ENCODE results near the gene SLC22A23.

Gene SLC22A23

GRCh38 chr6:3293271-3294155 is 163.3 kb downstream of the SLC22A23 start:
- DNase-seq = no peak

DNA sequence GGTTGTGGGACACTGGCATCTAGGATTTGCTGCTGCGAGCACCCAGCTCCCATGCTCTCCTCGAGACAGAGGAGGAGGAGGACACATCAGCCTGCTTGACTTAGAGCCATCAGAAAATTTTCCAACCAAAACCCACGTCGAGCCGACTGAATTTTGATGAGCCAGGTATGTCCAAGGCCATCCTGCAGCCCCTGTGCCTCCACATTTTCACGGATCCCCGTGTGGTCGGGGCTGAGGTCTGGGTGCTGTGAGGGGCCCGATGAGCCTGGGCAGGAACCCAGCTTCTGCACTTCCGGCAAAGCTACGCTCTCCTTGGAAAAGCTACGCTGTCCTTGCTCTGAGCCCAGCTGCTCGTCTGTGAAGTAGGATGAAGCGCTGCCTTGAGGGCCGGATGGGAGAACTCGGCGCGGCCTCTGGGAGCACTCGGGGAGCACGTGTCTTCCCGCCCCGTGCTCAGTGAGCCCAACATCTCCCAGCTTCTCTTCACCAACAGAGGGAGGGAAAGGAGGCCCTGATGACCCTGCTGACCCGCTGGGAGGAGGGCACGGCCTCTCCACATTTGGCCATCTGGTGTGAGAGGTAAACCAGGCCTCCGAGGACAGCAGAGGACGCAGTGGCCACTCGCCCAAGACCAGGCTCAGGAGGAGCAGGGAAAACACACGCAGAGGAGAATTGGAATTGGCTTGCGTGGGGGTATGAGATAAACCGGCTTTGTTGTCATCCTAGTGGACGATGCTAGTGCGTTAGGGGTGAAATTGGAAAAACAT is 164.2 kb downstream of the SLC22A23 start:
- DNase-seq = no peak

DNA sequence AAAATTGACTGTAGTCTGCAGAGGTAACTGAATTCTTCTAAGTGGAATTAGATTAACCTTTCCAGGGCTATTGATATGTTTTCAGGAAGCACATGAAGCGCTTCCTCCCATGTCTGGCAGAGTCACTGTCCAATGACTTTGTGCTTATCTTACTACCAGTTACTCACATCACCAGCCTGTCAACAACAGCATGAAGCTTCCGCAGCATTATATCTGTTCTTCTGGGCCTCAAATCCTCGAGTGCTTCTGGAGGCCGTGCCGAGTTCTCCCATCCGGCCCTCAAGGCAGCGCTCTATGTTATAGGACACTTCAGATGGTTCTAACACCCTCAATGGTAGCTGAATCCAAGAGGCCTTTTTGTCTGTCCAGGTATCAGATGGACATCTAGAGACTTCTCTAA is 164.9 kb downstream of the SLC22A23 start:
- no peak for DNase-seq

GRCh38 chr6:3291346-3291745 is 165.5 kb downstream of the SLC22A23 start:
- DNase-seq = no peak

- no peak for DNase-seq
Measured at GRCh38 chr6:3290931-3291211, 166.0 kb downstream of the SLC22A23 start.

DNA sequence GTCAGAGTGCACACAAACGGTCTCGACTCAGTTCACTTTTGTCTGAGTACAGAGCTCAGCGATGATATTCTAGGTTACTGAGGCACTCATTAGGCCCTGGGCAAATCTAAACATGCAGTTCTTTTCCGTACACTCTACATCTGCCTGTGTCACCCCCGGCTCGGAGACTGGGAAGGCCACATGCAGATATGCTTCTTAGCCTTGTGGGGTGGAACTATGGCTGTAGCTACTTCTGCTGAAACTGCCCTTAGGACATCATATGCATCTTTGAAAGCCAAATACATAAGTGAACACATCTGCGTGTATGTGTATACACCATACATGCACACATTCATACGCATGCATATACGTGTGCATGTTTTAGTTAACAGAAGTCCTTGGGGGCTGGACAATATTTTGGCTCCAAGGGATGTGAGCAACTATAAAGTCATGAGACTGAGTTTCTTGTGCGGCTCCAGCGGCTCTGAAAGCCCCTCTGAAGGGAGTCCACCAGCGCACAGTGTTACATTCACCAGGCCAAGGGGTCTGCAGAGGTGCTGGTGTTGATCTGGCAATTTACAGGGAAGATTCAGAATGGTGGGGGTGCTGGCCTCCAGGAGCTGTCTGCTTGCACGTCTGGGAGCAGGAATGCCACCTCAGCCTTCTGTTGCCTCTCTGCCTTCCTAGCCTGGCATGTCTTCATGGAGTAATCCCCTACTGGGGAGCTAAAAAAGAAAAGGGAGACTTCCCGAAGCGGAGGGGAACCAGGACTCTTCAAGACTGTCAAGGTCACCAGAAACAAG is 166.5 kb downstream of the SLC22A23 start:
- DNase-seq = no peak

DNA sequence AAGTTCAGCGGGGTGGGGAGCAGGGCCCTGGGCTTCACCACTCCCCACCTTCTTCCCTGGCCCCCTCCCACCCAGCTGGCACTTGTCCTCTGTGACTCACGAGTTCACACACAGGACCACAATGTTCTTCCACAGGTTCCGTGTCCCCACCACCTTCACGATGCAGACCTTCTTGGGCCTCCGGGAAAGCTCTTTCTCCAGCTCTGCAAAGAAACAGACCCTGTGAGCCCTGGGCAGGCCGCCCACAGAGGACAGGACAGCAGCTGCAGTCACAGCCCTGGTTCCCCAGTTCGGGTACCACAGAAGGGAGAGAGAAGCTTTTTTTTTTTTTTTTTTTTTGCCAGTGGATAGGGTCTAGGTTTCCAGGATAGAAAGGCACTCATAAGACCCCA is 167.2 kb downstream of the SLC22A23 start:
- DNase-seq = no peak

- DNase-seq = no peak
Measured at GRCh38 chr6:3288711-3289663, 167.9 kb downstream of the SLC22A23 start.

GRCh38 chr6:3287976-3288707 is 168.7 kb downstream of the SLC22A23 start:
- no peak for DNase-seq

DNA sequence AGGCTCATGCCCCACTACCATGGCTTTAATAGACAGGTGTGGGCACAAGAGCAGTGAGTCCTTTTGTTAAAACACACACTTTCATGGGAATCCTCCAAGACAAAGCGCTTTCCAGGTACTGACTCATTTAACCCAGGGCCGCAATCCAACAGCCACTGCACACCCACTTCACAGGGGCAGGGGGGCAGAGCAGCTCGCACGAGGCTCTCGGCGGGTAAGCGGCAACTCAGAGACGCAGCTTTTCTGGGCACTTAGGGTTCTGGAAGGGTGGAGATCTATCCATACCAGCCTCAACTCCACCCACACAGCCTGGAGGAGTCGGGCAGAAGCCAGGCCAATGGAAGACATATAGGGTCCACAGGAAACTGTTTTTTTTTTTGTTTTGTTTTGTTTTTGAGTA is 169.5 kb downstream of the SLC22A23 start:
- no peak for DNase-seq

GRCh38 chr6:3286641-3287171 is 170.1 kb downstream of the SLC22A23 start:
- no peak for DNase-seq

DNA sequence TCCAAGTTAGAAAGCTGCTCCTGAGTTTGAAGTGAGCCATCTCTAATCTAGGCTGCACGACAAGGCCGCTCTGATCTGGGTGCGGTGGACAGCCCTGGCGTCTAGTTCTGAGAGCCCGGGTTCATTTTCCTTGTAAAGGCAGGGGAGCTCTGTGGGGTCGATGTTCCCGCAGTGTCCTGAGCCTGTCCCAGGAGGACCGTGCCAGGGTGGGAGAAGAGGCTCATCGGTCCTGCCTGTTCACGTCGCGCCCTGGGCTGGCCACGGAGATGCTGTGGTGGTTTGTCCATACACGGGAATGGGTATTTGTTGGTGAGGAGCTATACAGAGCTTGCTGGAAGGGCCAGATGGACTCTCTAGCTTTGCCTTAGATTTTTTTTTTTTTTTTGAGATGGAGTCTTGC is 171.1 kb downstream of the SLC22A23 start:
- no peak for DNase-seq

GRCh38 chr6:3285049-3285639 is 171.7 kb downstream of the SLC22A23 start:
- no peak for DNase-seq

- DNase-seq = peak; percentile 66
Measured at GRCh38 chr6:3284436-3284876, 172.4 kb downstream of the SLC22A23 start.

DNA sequence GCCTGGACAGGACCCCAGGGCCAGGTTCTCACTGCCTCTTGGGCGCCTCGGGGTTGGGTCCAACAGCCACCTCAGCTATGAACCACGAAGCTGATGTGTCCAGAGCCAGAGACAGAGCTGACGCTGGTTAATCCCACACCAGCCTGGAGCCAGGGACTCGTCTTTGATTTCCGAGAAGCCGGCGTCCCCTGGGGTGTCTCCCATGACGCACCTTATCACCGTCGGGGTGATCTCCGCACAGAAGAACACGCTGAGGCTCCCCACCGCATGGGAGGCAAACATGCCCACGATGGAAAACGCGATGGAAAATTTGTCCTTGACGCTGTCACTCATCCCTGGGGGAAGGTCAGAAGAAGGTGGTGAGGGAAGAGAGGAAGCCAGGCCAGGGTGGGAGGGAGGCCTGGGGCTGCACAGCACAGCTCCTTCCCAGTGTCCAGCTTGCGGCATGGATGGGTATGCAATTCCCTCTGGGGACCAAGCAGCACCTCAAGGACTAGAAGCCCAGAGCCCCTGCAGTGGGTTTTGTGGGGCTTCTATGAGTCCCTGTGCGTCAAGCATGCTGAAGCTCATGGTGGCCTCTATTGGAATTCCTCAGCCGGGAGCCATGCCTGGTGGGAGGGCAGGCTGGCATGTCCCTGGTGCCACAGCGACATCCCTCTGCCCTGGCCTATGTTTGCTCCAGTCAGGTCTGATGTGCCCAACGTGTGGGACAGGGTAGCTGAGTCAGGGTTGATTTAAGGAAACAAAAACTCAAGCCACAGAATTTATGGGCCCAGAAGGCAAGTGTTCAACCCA is 173.0 kb downstream of the SLC22A23 start:
- DNase-seq = no peak

- DNase-seq = no peak
Measured at GRCh38 chr6:3283241-3283640, 173.6 kb downstream of the SLC22A23 start.

GRCh38 chr6:3282476-3283236 is 174.2 kb downstream of the SLC22A23 start:
- DNase-seq = no peak

DNA sequence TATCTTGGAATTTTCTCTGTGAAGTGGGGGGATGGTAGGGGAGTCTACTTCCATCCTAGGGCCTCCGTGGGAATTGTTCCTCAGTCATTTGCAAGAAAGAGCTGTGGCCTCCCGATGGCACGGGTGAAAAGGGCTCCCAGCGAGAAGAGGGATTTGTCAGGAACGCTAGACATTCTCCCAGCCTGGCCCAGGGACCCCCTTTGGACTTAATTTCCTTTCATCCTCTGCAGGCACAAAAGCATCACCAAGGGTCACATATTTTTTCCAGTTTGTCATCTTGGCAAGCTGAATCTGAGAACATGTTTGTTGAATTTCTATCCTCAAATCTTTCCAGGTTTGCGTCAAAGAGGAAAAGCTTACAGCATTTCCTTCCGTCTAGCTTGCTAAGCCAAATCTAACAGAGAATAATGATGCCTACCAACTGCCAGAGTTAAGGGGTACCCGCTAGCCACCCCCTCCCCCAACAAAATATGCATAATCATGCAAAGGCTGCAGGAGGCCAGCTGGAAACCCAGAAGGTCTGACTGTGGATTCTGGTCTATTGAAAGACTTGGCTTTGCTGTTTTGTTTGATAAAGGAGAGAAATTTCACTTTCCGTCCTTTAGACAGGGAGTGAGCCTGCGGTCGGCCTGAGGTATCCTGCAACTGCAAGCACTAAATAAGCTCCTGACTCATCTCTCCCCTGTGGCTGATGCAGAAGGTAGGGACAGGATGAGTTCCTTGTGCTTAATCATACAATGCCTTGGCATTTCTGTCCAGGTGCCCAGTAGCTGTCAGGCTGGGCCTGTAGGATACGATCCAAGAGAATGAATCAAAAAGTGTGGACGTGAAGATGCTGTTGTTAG is 175.0 kb downstream of the SLC22A23 start:
- no peak for DNase-seq
